NCI-H446 treated with DMSO at 0.1 percent for 48 hours (cell line): ENCODE measurements around the gene NSD2.

ENCODE experiments used
- DNase-seq: peaks from one replicate; lab custom pipeline; 2025; lab: John Stamatoyannopoulos, UW

Gene NSD2

GRCh38 chr4:1945124-1945895 lies 74.1 kb downstream of the NSD2 start:
- no peak for DNase-seq

- DNase-seq: no peak
Measured at GRCh38 chr4:1945912-1946311, 74.7 kb downstream of the NSD2 start.

DNA sequence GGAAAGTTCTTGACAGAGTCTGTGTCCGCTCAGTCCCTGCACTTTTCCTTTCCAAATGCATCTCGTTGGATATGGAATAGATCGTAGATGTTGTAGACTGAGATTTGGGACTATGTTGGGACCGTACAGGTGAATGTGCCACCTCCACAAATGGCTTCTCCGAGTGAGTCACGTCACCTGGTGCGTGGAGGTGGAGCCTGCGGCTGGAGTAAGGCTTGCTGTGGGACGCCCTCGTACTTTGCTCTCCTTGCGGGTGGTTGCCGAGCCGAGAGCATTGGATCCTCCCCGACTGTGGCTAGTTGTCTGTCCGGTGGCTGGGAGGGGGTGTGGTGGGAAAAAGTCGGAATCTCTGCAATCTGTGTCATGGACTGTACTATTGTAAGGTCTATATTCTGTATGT lies 77.0 kb downstream of the NSD2 start:
- no peak for DNase-seq

GRCh38 chr4:1948892-1949436 lies 77.8 kb downstream of the NSD2 start:
- DNase-seq: no peak

GRCh38 chr4:1950369-1950768 lies 79.2 kb downstream of the NSD2 start:
- DNase-seq: no peak

GRCh38 chr4:1952058-1952700 lies 81.0 kb downstream of the NSD2 start:
- DNase-seq: no peak

- DNase-seq: no peak
Measured at GRCh38 chr4:1952719-1953118, 81.5 kb downstream of the NSD2 start.

DNA sequence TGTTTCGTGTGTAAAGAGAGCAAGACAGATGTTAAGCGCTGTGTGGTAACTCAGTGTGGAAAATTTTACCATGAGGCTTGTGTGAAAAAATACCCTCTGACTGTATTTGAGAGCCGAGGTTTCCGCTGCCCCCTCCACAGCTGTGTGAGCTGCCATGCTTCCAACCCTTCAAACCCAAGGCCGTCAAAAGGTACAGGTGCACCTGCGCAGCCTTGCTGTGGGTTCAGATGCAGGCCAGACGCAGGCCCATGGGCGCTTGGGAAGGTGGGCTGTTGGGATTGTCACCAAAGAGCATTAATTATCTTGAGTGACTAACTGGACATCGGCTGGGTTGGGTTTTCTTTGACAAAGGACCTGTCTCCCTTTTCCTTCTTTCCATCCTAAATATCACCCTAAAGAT lies 82.1 kb downstream of the NSD2 start:
- no peak for DNase-seq

DNA sequence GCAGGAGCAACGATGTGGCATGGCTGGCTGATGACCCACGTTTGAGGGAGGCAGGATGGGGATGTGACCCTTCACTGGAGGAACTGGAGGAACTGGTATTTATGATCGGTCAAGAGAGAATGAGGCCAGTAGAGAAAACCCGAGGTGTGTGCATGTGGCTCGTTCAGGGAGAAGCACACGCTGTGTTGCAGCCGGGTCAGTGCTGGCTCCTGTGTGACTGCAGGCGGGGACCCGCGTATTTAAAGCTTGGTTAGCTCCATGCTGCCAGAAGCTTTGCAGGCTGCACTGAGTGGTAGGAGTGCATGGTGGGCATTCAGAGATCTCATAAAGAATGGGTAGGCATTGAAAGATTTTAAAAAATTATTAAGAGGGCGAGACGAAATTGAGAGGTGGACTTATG lies 85.4 kb downstream of the NSD2 start:
- DNase-seq: no peak

- DNase-seq: no peak
Measured at GRCh38 chr4:1958276-1959103, 87.3 kb downstream of the NSD2 start.

DNA sequence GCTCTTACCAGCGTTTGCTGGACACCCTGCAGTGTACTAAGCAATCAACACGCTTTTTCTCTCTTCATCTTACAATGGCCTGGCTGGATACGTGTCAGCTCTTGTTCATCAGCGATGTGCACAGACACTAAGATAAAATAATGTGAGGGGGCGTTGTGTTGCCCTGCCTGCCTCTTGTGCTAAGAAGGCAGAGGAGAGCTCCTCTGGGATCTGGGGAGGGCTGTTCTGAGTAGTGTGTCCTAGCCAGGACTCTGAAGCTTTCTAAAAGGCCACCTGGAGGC lies 87.9 kb downstream of the NSD2 start:
- no peak for DNase-seq

- DNase-seq: no peak
Measured at GRCh38 chr4:1960170-1960825, 89.1 kb downstream of the NSD2 start.

DNA sequence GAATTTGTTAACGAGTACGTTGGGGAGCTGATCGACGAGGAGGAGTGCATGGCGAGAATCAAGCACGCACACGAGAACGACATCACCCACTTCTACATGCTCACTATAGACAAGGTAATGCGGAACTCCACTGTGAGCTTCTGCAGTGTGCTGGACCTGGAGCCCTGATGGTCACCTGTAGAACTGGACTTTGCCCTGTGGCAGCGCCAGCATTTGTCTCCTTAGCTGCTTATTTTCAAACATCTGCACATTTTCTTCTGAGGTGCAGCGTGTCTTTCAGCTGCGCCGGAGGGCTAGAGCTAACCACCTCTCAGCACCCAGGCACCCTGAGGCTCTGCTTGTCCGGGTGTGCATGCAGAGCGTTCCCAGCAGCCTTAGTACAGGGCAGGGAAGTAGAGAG lies 89.8 kb downstream of the NSD2 start:
- no peak for DNase-seq

- DNase-seq: no peak
Measured at GRCh38 chr4:1961563-1961962, 90.4 kb downstream of the NSD2 start.

GRCh38 chr4:1962980-1963379 lies 91.8 kb downstream of the NSD2 start:
- no peak for DNase-seq

- DNase-seq: no peak
Measured at GRCh38 chr4:1964443-1964842, 93.2 kb downstream of the NSD2 start.

DNA sequence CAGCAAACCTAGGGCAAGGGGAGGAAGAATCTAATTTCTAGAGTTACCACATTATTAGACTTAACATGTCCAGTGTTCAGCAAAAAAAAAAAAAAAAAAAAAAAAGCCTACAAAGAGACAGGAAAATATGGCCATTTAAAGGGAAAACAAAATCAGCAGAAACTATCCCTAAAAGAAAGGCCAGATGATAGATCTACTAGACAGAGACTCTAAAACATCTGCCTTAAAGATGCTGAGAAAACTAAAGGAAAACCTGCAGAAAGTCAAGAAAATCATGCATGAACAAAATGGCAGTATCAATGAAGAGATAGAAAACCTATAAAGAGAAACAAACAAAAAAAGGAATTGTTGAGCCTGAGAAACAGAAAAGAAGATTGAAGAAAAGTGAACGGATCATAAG lies 93.8 kb downstream of the NSD2 start:
- no peak for DNase-seq

DNA sequence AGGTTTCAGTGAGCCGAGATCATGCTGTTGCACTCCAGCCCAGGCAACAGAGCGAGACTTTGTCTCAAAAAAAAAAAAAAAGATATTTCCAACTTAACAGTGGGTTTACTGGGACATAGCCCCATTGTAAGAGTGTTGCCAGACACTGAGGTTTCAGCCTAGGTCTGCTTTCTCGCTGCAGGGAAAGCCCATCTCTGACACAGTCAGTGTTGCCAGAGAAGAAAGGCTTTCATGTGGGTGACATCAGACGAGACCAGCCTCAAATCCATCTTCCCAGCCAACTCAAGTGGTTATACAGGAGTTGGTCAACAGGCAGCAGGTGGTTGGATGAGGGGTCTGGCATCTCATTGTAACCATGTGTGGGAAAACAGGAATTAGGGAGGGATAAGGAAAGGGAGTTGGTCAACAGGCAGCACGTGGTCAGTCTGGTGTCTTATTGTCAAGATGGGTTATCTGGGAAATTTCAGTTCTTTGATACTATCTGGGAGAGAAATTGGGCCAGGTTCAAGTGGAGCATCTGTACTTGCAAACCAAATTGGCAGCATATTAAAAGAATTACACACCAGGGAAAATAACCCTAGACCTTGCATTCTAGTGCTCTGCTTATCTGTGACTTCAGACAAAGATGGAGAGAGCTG lies 96.4 kb downstream of the NSD2 start:
- no peak for DNase-seq

DNA sequence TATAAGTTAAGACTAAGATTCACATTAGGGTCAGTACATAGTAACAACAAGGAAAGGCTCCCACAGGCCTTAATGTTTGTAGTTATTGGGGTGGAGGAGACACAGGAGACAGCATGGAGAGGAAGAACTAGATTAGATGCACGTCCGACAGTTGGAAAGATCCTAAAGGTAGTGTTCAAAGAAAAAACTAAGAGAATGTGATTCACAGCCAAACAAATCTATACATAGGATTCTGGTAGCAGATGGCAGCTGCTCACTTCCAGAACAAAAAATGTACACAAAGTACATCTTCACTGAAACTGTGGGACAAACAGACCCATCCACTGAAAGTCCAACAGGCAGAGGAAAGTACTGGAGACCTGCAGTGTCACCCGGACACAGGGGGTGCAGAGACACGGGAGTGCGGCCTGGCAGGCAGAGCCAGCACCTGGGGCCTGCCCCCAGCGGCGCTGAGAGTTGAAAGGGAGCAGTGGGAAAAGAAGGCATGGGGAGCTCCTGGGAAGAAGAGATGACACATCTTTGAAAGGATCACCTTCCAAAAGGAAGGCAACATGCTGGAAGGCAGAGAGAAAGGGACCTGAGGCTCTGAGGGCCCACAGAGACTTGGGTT lies 97.6 kb downstream of the NSD2 start:
- no peak for DNase-seq

GRCh38 chr4:1969928-1970723 lies 98.9 kb downstream of the NSD2 start:
- no peak for DNase-seq

- DNase-seq: no peak
Measured at GRCh38 chr4:1970926-1971325, 99.7 kb downstream of the NSD2 start.
